GM23248 (cell line): ENCODE results near the gene CHERP.

Experiments
- EZH2 ChIP-seq: fragments of 200-600 bp; sonication (generic); IDR thresholded peaks from 2 replicates; pipeline ENCODE4 v1.6.1; 2018; ENCODE audit warnings: antibody characterized with exemption, mild to moderate bottlenecking; ENCODE audit not compliant: insufficient read depth, poor library complexity, severe bottlenecking
- EZH2phosphoT487 ChIP-seq: fragments of 200-600 bp; sonication (generic); IDR thresholded peaks from 2 replicates; pipeline ENCODE4 v1.6.1; 2018; ENCODE audit warnings: antibody characterized with exemption, moderate library complexity, mild to moderate bottlenecking, low read depth; ENCODE audit not compliant: insufficient read depth

- TF ChIP-seq EZH2phosphoT487 (no peak), EZH2 (no peak)
Measured at GRCh38 chr19:16532440-16533234, 9.6 kb downstream of the CHERP start.
